GM19043 (cell line): ENCODE measurements around the gene DGKZ.

ENCODE experiments used
- ATAC-seq: cut with Tn5 transposase; IDR thresholded peaks from one replicate; pipeline ENCODE4 v1.9.1; 2021; ENCODE audit warnings: low read depth; ENCODE audit not compliant: unreplicated experiment

The DGKZ gene

DNA sequence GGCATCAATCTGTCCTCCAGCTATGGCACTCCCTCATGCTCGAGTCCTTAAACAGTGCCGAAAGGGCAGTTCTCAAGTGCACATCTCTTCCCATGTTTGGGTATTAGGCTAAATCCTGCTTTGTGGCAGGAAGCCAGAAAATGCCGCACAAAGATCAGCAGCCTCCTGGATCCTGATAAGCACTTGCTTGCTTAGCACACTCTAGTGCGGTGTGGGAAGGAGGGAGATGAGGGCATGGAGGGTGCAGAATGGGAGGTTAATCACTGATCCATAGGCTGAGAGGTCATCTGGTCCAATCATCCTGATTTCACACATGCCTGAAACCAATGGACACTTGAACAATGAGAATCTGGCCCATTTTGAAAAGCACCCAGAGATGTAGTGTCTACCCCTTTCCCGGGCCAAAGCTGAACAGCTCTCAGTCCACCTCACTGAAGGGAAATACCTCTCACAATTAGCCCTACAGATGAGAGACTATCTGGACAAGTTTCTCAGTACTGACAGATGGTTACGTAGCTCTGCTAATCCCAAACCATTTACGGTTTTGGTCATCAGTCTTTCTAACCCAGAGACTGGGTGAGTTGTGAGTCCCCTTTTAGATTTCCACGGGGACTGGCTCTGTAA is 74.1 kb downstream of the DGKZ start:
- no peak for ATAC-seq

DNA sequence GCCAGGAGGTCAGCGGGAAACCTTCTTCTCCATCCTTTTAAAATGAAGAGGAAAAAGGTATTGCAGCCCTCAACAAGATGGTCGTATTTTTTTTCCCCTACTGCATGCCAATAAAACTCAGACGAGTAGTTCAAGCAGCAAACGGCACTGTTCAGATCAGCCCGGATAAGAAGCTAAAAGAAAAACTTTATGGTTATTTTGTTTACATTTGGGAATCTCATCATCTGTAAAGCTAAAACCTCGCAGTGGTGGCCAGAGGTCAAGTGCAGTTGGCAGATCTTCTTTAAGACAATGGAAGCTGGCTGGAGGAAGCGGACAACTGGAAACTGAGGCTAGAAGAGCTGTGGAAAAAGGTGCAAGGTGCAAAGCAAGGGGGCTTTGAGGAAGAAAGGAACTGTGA is 75.3 kb downstream of the DGKZ start:
- ATAC-seq: no peak

DNA sequence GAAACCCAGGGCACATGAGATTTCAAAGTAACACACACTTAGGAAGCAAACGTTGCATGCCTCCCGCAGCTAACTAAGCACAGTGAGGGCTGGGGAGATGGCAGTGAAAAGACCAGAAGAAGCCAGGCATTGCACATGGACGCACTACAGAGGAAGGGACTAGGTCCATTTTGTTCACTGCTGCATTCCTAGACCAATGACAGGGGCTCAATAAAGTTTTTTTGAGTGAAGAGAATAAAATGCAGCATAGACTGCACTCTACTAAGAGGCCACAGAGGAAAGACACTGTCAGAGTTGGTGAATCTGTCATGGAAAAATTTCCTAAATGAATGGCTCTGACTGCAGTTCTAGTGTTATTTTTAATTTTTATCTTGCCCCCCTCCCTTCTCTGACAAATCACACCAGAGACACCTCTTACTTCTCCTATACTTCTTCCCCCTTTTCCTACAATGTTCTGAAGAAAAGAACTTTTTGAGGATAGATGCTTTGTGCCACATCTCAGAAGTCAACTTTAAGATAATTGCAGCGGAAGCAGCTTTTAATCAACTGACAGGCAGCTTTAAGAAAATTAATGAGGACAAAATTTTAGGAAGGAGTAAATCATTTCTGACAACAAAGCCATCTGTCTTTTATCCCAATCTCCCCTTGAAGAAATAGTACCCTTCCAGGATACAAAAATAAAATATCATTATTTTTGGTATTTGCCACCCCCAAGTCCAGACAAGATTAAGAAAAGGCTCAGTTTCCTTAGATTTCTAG is 79.1 kb downstream of the DGKZ start:
- ATAC-seq: no peak

DNA sequence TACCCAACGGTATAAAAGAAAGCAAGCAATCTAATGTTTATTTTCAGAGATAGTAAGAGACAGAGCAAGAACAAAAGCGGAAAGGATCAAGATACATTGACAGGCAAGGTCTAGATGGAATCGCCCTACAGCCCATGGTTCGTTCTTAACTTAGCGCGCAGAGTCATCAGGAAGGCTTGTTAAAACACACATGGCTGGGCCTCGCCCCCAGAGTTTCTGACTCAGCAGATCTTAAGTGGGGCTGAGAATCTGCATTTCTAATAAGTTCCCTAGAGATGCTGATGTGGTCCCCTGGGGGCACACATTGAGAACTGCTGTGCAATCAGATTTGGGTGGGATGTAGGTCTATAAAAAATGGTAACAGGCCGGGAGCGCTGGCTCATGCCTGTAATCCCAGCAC is 80.1 kb downstream of the DGKZ start:
- ATAC-seq: no peak

DNA sequence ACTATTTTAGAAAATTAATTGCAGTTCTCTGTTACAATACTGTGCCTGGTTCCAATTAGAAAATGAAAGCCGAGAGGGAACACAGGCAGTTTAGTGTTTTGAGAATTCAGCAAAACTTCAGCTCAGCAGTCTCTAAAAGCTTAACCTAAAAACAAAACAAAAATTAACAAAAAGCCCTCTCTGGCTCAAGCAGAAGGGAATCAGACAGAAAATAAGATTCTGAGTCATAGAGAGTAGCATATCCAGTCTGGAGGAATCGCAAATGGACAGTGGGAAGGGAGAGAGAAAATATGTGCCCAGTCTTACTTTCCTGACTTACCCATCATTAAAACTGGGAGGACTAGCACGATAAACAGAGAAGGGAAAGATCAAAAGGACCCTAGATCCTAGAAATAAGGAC is 82.5 kb downstream of the DGKZ start:
- ATAC-seq: no peak
